GM18507 (cell line): ENCODE data around the gene FAM25G.
"Not testable (repeated sequence)": the region's sequence is repeated elsewhere in the genome, so short reads cannot be mapped to it uniquely, and the experiment has no call there.

Source experiments
- DNase-seq: peaks from one replicate; pipeline ENCODE4 v3.0.0; 2011; ENCODE audit warnings: low read depth; ENCODE audit not compliant: insufficient read length; ENCODE audit errors: extremely low spot score
- FAIRE-seq: peaks from 2 replicates; lab custom pipeline; 2011; peaks lifted over from hg19 to GRCh38; lab: Jason Lieb, UNC

The FAM25G gene

GRCh38 chr10:47491600-47491999 lies at the start of gene FAM25G:
TSS of gene FAM25G (minus strand) at chr10:47491700. CDS start at chr10:47491674, 26 bp downstream.
- not testable (repeated sequence) for FAIRE-seq, DNase-seq

GRCh38 chr10:47536430-47536829 lies 44.9 kb upstream of the FAM25G start:
- DNase-seq: not testable (repeated sequence)

DNA sequence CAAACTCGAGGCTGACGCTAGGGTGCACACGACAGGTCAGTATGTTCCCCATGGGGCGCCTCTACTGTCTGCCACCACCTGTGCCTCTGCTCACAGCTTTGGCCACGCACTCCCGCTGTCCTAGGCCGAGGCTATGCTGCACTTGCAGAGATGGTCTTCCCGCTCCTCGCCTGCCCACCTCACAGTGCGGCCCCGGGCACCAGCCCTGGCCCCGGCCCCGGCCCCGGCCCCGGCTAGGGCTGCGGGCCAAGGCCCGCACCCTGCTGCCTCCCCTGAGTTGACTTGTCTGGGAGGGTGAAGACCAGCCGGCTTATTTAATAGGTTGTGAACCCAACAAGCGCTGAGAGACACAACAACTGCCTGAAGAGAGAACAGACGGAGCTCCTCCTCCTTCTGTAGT lies 32.0 kb upstream of the FAM25G start, which contains the start of gene AGAP9:
AGAP9 (minus strand) TSS at position 164 of the 400 bp plus-strand sequence; CDS start at position 52, 112 bp downstream.
- FAIRE-seq, DNase-seq: not testable (repeated sequence)

More at GRCh38 chr10:47536430-47536829, 44.9 kb upstream of the FAM25G start:
- not testable (repeated sequence) for FAIRE-seq

DNA sequence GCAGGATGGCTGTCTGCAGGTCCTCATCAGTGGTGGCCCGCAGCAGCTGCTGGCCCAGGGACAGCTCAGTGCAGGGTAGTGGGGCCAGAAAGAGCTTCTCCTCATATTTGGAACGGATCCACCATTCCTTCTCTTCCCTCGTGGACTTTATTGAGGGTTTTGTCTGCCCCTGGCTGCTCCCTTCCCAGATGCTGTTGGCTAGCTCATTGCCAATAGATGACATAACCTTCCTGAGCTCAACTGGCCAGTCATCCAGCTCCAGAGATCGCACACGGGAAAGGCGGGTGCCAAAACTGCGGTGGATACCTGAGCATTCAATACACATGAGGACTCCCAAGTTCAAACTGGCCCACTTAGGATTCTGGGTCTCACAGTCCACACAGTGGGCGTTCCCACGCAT lies 10.8 kb upstream of the FAM25G start:
- FAIRE-seq, DNase-seq: not testable (repeated sequence)

DNA sequence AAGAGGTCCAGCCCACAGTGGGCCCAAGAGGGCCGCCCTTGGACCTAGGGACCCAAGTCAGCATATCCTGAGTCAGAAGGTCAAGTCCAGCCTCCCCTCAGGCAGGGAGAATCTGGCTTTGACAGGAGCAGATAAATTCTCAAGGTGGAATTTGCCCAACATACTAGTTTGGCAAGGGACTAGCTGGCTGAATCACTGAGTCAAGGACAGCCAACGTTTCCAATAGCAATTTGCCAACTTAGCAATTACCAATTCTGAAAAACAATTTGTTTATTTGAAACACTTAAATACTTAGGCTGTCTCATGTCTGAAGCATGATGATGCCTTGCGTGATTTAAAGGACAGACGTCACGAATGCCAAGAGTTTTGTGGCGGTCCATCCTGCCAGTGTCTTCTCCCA lies 2.7 kb upstream of the FAM25G start:
- DNase-seq, FAIRE-seq: not testable (repeated sequence)

DNA sequence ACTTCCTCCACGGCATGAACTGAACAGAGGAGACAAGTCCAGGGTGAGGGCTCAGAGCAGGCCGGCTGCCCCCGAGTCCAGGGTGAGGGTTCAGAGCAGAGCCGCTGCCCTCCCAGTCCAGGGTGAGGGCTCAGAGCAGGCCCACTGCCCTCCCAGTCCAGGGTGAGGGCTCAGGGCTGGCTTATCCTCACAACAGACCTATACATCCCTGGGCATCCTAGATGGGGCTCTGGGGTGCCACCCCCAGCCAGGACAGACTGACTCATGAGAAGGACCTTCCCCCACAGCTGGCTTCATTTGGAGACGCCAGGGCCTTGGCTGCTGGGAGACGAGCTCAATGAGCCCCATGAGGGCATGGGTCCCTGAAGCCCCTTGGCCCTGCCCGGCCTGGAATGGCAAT lies 1.9 kb downstream of the FAM25G start:
- not testable (repeated sequence) for FAIRE-seq, DNase-seq

DNA sequence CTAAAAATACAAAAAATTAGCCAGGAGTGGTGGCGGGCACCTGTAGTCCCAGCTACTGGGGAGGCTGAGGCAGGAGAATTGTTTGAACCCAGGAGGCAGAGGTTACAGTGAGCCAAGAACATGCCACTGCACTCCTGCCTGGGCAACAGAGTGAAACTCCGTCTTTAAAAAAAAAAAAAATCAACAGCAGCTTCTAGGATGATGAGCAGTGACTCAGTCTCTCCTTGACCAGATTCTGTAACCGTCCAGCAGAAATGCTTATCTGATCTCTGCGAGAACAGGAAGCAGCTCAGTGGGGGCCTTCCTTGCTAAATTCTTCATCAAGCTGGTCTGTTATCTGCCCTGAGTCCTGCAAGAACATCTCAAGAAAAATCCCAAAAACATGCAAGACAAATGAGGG lies 5.6 kb downstream of the FAM25G start:
- FAIRE-seq, DNase-seq: not testable (repeated sequence)

GRCh38 chr10:47484786-47485185 lies 6.7 kb downstream of the FAM25G start:
- not testable (repeated sequence) for FAIRE-seq, DNase-seq

DNA sequence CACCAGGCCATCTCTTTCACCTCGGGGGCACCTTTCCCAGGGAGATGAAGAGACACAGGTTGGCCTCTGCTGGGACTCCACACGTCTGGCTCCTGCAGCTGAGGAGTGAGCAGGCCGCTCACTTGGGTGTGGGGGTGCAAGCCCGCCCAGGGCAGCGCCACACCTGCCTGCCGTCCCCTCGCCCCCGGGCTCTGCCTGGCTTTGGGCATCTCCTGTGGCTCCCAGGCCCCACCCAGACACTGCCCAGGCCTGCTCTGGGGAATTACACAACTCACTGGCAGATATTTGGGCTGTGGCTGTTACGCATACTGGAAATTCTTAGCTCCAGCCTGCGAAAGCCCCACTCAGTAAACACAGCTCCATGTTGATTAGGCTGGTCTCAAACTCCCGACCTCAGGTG lies 7.6 kb downstream of the FAM25G start, which contains the start of gene ANXA8:
ANXA8 (minus strand) TSS at position 193 of the 400 bp plus-strand sequence; CDS start at position 11, 182 bp downstream.
- not testable (repeated sequence) for DNase-seq, FAIRE-seq

- not testable (repeated sequence) for FAIRE-seq, DNase-seq
Measured at GRCh38 chr10:47482367-47482766, 9.1 kb downstream of the FAM25G start.

GRCh38 chr10:47481768-47482181 lies 9.7 kb downstream of the FAM25G start:
- DNase-seq, FAIRE-seq: not testable (repeated sequence)

- DNase-seq, FAIRE-seq: not testable (repeated sequence)
Measured at GRCh38 chr10:47481182-47481766, 10.2 kb downstream of the FAM25G start.

GRCh38 chr10:47480133-47480532 lies 11.4 kb downstream of the FAM25G start:
- not testable (repeated sequence) for DNase-seq, FAIRE-seq

- not testable (repeated sequence) for FAIRE-seq
Measured at GRCh38 chr10:47478114-47478513, 13.4 kb downstream of the FAM25G start.

DNA sequence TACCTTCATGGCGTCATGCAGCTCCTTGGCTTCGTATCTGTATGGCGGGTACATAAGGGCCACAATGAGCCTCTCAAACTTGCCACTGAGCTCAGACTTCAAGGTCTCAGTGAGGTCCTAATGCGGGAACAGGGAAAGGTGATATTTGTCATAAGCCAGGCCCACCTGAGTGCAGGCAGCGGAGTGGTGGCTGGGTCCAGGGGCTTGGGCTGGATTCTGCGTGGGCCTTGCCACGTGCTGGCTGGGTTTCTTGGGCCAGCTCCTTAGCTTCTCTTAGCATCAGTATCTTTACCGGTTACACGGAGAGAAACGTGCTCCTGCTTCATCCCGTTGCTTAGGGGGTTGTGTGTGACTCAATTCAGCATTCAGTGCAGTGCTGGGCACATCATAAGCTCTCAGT lies 14.4 kb downstream of the FAM25G start:
- not testable (repeated sequence) for DNase-seq, FAIRE-seq

More at GRCh38 chr10:47478114-47478513, 13.4 kb downstream of the FAM25G start:
- DNase-seq: not testable (repeated sequence)

- not testable (repeated sequence) for FAIRE-seq
Measured at GRCh38 chr10:47475101-47475500, 16.4 kb downstream of the FAM25G start.

GRCh38 chr10:47473516-47473915 lies 18.0 kb downstream of the FAM25G start:
- DNase-seq, FAIRE-seq: not testable (repeated sequence)

More at GRCh38 chr10:47475101-47475500, 16.4 kb downstream of the FAM25G start:
- DNase-seq: not testable (repeated sequence)

DNA sequence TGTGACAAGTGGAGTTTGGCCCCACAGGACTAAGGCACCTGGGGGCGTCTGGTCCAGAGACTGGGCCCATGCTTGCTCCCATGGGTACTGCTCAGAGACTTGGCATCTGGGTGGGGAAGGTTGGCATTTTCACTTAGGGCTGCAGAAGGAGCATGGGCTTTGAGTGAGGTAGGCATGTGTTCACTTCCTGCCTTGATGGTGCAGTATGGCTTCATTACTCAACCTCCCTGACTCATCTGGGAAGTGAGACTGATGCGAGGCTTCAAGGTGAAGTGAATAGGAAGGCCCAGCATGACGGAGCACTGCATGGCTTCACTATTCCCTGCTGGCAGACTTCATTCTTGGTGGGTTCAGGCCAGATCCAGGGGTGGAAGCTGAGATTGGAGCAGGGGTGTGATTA lies 18.9 kb downstream of the FAM25G start:
- FAIRE-seq, DNase-seq: not testable (repeated sequence)

DNA sequence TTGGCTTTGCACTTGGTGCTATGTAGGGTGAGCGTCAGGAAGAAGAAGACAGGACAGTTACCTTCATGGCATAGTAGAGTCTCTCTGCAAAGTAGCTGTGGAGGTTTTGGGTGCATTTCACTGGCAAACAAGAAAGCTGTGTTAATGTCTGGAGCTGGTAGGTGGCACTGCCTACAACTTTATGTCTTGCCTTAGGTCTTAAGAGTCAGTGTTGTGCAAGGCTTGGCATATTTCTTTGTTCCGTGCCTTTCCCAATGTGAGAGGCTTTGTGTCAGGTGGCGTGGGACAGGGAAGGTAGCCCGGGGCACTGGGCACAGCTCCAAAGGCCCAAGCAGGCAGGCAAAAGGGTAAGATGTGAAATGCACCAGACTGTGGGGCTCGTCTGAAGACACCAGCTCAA lies 19.4 kb downstream of the FAM25G start:
- not testable (repeated sequence) for DNase-seq, FAIRE-seq

DNA sequence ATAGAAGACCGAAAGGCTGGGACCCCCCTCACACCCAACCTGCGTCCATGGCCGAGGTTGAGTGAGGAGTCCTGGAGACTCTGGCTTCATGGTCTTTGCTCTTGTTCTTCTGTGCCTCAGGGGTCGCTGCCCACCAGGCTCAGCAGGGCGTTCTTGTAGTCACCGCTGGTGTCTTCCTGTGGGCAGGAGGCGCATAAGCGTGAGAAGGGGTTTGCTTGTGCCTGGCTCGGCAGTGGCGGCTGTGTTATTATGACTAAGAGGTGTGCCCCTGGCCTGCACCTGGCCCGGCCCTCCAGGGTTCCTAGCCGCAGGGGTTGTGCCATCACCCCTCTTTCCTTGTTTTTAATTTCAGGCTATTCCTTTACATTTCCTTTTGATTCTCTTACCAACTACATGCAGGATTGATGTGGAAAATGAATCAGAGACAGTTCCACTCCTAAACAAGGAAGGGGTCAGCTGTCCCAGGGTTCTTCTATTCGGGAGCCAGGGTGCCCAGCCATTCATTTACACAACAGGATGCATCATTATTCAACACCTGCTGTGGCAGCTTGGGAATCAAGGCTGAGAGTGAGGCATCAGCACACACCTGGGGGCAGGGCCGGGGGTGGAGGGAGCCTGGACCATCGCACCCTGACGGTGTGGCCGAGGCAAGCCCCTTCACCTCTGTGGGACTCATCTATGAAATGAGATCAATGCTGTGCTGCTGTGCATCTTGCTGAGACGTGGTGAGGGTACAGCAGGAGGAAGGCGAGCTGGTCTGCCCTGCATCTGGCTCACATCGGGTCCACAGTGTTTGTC lies 22.6 kb downstream of the FAM25G start:
- not testable (repeated sequence) for DNase-seq, FAIRE-seq
